Superior temporal gyrus (tissue), 1 donor: ENCODE data around the gene RPN1.

ENCODE experiments used
- DNase-seq: peaks from one replicate; pipeline ENCODE4 v3.0.0-alpha.2; 2016; ENCODE audit errors: extremely low spot score

RPN1 gene

DNA sequence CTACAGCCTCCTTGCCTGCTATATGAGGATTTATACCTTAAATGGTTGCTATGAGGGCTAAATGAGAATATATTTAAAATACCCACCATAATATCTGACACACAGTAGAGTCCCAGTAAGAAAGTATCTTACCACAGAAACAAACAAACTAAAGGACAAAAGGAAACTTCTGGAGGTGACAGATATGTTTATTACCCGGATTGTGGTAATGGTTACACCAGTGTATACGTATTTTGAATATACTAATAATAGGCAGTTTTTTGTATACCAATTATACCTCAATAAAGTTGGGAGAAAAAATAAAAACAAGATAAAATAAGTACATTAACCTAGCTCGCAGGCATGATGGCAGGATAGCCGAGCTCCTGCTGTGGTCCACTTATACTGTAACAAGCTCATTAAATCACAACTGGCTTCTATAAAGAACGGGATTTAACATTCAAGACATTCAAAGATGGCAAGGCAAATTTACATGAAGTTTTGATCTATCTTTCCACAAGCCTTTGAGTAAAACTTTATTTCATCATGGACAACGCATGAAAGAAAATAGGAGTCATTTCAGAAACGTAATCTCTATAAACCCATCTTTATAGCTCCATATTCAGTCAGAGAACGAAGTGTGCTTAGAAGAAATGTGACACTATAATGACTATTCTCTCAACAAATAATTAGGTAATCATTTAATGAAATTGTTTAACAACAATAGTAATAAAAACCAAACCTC lies 1.5 kb downstream of the RPN1 start:
- DNase-seq: no peak

DNA sequence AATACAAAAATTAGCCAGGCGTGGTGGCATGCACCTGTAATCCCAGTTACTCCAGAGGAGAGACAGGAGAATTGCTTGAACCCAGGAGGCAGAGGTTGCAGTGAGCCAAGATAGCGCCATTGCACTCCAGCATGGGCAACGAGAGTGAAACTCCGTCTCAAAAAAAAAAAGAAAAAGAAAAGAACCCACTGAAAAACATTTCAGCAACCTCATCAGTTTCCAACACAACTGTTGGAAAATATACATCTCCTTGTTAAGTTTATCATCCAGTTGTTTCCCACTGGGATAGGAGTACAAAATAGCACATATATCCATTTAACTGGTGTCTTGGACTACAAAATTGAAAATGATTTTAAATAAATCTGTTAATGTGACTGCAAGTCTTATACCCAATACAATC lies 2.2 kb downstream of the RPN1 start:
- no peak for DNase-seq

DNA sequence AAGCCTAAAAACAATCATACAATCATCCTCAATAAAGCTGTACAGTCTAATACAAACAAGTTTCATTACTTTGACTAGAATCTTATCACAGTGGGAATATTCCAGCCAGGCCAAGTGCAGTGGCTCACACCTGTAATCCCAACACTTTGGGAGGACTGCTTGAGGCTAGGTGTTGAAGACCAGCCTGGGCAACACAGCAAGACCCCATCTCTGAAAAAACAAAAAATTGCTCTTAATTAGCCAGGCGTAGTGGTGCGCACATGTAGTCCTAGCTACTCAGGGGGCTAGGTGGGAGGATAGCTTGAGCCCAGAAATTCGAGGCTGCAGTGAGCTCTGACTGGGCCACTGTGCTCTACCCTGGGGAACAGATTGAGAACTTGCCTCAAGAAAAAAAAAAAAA lies 3.3 kb downstream of the RPN1 start:
- DNase-seq: no peak

DNA sequence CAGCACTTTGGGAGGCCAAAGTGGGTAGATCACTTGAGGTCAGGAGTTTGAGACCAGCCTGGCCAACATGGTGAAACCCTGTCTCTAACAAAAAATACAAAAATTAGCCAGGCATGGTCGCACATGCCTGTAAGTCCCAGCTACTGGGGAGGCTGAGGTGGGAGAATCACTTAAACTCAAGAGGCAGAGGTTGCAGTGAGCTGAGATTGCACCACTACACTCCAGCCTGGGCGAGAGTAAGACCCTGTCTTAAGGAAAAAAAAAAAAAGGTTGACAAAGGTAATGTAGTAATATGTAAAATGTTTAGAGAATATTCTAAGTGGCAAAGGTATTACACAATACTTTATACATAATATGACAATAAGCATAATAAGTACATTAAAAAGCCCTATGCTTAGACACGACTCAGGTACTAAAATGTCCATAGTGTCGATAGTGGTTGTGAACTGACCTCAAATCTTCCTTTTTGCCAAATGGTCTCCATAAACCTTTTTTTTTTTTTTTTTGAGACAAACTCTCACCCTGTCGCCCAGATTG lies 16.5 kb downstream of the RPN1 start:
- DNase-seq: no peak

DNA sequence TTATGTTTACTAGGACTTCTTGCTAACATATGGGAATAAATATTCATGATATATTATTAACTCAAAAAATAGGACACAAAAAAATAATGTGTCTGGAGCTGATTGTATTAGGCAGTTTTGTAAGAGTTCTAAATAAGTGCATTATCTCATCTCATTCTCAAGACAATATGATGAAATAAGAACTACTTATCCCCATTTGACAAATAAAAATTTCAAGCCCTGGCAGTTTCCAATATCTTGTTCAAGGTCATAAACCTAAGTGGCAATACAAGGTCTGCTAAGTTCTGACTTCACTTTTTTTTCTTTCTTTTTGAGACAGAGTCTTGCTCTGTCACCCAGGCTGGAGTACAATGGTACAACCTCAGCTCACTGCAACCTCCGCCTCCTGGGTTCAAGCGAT lies 18.3 kb downstream of the RPN1 start:
- DNase-seq: no peak

DNA sequence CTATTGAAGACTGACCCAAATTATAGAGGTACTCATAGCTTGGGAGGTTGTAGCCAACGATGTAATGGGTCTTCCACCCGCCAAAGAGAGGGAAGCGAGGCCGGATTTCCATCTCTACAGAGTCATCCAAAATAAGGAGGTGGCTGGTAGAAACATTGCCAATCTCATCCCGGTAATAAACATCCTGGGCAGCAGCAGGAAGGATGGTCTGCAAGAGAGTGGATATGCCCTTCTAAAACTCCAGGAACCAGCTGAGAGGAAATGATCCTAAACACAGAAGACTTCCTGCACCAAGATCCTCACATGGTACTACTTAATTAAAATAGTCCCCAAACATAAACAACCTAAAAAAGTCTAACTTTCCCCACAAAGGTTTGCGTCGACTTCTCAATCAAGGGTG lies 20.7 kb downstream of the RPN1 start:
- no peak for DNase-seq

DNA sequence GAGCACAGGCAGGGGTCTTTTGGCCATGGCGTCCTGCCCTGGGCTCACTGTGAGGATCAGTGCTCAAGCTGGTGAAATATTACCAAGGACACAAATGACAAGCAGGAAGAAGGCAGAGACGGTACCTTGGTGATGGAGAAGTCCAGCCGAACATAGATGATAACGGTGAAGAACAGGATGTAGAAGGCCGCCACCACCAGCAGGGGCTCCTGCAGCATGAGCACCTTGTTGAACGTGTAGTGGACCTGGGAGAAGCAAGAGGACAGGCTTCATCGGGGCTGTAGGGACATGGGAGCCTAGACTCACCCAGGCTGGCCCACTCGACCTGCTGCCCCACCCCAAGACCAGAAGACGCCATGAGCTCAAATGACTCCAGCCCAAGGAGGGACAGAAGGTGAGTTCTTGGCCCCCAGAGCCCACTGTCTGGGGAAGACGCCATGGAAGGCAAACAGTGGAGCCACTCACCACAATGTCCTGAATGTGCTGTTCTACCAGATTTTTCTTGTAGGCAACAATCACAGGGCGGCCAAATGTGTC lies 25.1 kb downstream of the RPN1 start:
- DNase-seq: no peak

DNA sequence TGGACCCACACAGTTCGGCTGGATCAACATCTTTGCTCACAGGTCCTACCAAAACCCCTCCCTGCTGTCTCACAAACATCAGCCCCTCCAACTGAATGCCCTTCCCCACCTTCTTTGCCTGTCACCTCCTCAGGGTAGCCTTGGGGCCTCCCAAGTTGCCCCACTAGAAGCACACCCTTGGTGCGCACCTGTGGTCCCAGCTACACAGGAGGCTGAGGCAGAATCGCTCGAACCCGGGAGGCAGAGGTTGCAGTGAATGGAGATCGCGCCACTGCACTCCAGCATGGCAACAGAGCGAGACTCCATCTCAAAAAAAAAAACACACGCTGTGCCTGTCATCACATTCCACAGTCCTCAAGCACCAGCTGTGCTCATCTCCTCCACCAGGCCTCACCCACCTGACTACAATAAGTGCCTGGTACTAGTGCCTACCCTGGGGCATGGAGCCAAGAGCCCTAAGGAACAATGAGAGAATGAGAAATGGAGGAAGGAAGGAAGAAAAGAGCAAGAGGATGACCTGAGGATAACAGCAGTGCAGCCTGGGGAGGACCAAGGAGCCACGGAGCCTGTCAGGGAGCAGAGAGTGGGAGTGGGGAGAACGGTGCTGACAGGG lies 26.0 kb downstream of the RPN1 start:
- no peak for DNase-seq

DNA sequence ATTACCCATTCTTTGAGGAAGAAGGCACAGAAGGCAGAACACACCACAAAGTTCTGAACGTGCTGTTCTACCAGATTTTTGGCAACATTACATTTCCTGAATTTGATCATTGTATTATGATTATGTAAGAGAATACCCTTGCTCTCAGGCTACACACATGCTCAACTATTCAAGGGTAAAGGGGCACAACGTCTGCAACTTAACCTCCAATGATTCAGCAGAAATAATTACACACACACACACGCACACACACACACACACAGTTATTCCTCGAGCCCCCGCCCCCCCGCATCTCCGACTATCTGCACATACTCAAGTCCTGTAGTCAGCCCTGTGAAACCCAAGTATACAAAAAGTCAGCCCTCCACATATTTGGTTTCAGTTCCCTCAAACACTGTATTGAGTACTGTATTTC lies 26.8 kb downstream of the RPN1 start:
- DNase-seq: no peak

DNA sequence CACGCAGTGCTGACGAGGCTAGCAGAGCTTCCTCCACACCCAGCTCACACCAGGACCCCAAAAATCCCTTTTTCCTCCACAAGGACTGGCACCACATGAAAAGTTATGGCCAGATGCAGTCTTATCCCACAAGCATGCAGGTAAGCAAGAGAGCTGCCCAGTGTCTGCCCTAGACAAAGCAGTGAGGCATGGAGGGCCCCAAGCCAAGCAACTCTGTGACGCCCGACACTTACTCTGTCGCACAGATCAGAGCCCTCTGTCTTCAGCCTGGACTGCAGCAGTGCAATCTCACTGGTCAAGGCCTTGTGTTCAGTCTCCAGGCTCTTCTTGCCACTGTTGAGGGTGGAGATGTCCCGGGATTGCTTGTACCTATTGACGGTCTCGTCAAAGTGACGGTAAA lies 28.7 kb downstream of the RPN1 start:
- DNase-seq: no peak

DNA sequence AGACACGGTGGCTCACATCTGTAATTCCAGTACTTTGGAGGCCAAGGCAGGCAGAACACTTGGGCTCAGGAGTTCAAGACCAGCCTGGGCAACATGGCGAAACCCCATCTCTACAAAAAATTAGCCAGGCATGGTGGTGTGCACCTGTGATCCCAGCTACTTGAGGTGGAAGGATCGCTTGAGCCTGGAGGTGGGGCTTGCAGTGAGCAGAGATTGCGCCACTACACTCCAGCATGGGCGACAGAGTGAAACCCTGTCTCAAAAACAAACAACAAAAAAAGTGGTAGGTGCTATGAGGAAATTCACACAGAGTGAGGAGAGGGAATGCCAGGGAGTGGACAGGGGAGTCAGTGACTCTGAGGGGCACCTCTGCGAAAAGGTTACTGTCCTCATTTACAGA lies 29.4 kb downstream of the RPN1 start:
- DNase-seq: no peak

DNA sequence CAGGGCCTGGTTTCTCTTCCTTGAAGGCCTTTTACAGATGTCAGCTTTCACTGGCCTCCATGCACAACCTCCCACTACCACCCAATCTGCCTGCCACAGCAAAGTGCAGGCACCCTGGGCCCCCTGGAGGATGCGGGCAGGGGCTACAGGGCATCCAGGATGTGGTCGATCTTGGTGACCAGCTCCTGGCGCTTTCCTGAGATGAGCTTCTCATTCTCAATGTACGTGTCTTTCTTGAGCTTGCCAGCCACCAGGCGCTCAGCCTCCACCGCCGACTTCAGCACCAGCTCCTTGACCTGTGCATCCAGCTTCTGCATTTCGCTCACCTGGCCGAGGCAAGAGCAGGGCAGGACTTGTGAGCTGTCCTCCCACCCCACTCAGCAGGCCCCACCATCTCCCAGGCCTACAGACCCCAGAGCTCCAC lies 30.3 kb downstream of the RPN1 start:
- DNase-seq: no peak

DNA sequence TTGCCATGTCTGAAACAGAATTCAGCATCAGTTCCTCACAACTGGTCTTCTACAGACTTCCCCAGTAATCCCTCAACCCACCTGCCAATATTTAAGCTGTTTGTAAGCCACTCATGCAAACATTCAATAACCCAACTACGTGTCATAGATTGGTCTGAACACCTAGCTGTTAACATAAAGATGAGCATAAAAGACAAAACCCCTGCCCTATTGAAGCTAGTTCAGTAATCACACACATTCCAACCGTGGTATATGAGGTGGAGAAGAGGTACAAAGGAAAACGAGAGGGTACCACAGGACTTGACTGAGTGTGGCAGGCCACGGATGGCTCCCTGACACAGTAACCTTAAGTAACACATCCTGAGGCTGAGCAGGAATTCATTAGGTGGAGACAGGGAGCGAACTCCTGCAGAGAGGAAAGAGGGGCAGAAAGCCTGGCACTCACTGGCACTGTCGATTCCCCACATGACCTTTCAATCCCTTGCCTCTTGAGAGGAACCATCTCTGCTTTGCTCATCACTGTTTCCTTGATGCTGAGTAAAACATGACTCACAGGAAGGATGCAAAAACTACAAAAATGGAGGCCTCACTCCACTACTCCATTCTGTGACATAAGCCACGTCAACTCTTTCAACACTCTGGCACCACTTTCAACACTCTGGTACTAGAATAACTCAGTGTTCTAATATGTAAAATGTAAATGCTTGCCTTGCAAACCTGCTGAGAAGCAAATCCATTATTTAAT lies 31.3 kb downstream of the RPN1 start:
- no peak for DNase-seq

DNA sequence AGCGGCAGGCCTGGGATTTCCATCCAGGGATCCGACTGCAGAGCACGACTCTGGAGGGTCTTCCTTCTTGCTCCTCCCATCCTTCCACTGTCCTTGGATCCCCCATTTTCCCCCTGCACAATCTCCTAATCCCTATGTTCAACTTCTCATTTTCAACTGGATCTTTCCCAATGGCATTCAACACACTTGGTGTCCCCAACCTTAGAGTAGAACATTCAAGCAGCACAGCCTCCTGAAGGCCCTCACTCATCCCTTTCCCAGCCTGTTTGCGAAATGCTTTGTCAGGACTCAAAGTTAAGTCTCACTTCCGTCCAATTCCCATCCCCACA lies 32.3 kb downstream of the RPN1 start:
- DNase-seq: no peak

DNA sequence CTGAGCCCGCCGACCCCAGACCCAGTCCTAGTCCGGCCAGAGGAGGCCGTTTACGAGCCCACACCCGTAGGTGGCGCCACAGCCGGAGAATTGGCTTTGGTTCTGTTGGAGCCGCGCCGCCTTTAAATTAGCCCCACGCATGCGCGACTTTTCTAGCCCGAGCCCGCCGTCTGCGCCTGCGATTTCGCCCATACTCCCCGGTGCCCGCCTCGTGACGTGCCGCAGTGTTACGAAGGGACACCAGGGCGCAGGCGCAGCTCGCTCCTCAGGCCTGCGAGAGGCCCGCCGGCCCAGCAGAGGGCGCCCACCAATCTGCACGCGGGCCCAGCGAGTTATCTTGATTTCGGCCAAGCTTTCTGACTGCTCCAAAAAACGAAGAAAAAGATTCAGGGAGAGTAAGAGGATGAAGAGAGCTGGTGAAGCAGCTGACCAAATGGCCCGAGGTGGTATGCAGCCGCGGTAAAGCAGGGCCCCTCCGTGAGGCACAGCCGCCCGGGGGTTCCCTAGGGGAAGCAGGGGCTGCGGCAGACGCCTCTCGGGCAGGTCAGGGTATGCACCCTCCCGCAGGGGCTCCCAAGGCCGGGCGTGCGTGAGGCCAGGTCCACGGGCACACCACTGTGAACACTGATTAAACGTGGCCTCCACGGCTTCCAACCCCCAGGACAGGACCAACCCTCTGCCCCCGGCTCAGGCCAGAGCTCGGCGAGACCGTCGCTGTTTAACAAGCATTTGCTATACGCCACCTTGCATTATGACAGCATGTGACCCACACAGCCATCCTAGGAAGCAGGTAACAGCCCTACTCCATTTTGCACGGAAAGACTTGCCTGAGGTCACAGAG lies 32.8 kb downstream of the RPN1 start:
- DNase-seq: peak; percentile 98

DNA sequence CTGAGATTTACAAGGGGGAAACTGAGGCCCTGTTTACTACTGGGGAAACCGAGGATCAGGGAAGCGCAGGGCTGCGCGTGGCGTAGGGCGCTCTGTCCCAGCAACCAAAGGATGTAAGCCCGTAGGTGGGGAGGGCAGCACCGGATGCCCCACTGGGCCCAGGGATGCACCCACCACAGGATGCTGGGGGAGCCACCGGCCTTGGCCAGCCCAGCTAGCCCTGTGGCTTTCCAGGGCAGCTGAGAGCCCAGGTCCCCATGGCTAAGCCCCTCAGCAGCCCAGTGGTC lies 33.4 kb downstream of the RPN1 start:
- no peak for DNase-seq

DNA sequence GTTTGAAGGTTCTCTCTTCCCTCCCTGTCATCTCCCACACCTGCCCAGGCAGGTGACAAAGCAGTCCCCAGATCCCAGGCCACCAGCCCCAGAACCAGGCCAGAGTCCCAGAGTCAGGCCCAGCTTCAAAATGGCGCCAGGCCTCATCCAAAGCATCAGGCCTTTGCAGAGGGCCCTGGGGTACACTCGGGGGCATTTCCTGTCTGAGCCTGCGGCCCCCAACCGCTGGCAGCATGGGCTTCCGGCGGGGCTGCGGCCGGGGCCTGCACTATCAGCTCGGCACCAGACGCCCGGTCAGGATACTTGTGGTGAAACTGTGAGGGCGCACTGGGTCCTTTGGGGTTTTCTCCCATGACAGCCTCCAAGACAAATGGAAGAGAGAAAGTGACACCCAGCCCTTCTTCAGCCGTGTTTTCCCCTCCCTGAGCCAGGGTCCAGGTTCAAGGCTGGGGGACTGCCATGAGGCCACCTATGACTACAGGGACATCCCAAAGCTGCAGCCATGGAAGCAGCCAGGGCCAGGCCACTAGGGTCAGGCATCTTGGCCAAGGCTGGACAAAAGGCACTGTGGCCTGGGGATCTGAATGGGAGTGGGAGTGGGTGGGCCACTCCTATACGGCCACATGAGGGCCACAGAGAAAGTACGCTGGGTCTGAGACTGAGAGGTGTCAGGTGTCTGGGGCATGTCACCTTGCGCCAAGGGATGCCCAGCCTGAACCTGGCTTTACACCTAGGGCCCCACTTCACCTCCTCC lies 33.9 kb downstream of the RPN1 start:
- DNase-seq: no peak

DNA sequence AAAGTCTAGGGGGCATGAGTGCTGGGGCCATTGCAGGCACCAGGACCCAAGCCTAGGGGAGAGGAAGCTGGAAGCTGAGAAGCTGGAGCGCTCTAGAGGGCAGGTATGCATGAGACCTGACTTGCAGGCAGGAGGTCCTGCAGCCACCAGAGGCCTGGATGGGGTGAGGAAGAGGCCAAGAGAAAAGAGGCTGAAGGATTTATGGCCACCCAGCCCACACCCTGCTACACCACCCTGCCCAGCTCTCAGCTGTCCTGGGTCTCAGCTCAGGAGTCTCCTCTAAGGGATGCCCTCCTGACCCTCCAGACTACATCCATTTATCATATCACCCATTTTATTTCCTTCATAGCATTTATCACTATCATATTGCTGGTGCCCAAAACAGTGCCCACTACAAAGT lies 36.5 kb downstream of the RPN1 start:
- DNase-seq: no peak

DNA sequence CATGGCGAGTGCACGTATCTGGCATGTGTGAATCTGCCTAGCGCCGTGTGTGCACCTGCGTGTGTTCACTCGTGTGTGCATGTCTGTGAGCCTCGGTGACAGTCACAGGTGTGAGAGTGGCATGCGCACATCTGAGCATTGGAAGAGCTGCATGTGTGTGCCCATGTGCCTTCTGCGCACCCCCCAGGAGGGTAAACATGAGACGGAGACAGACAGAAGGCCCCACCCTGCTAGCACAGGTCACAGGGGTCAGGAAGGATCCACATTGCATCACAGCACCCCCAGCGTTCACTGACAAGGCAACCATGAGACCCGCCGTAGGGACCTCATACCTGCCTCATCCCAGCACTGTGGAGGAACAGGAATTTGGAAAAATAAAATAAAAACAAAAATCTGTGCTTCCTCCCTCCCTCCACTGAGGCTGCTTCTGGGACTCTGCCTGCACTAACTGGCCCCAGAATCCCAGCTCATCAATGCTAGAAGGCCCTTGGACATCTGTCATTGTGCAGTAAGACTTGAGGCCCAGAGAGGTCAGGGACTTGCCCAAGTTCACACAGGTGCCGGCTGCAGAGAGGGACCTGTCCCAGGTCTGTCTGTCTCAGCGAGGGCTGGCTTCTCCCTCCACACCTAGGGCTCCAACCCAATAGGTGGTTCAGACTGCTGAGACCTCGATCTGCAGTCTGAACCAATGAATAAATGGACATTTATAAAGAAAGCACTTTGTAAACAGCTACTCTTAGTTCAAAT lies 37.4 kb downstream of the RPN1 start:
- DNase-seq: no peak

DNA sequence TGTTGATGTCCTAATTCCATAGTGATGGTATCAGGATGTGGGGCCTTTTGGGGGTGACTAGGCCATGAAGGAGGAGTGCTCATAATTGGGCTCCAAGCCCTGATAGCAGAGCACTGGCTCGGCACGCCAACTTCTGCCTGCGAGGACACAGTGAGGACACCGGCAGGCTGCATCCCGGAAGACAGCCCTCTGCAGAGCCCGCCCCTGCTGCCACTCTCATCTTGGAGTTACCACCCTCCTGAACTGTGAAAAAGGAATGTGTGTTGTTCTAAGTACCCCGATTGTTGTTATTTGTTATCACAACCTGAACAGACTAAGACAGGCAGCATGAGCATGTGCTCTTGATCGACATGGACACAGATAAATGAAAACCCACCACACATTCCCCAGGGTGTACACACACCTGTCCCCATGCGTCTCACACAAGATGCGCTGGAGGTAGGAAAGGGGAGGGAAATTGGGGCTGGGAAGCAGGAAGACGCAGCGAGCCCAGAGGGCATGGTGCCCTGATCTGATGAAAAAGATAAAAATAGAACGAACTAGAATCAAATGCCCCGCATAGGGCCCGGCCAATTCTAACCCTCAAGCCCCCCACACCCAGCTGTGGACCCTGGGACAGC lies 40.1 kb downstream of the RPN1 start:
- no peak for DNase-seq
